Upper lobe of left lung (tissue), 6 donors: ENCODE measurements around the gene ATP8B3. TPM values are rescaled to one million over a fixed set of nuclear protein-coding genes. Genes with fewer than 3 reads are reported as not detected.
A peak's percentile ranks its signal among the peaks of the same experiment; 100 is the strongest.

Source experiments
- ATAC-seq, 2 donors: fragments of 200-7000 bp; cut with Tn5 transposase; one replicate each; pipeline ENCODE4 v1.9.1; 2022; ENCODE audit warnings: mild to moderate bottlenecking in 2 of 2, moderate library complexity in 2 of 2; ENCODE audit not compliant: low FRiP score in 2 of 2
- DNase-seq, 2 donors: peaks; one replicate each; pipeline ENCODE4 v3.0.0-alpha.2; 2019 to 2020
- H3K27ac ChIP-seq, 4 donors: fragments of 200-600 bp; sonication (generic); one replicate each; pipeline ENCODE4 v1.5.1; 2016 to 2019
- H3K27me3 ChIP-seq, 4 donors: fragments of 200-600 bp; sonication (generic); one replicate each; pipeline ENCODE4 v1.5.1; 2017 to 2019
- H3K36me3 ChIP-seq, 4 donors: fragments of 200-600 bp; sonication (generic); one replicate each; pipeline ENCODE4 v1.5.1; 2016 to 2019
- H3K4me1 ChIP-seq, 4 donors: fragments of 200-600 bp; sonication (generic); one replicate each; pipeline ENCODE4 v1.5.1; 2018 to 2019
- H3K4me3 ChIP-seq, 4 donors: fragments of 200-600 bp; sonication (generic); one replicate each; pipeline ENCODE4 v1.5.1; 2017 to 2019; ENCODE audit warnings: mild to moderate bottlenecking in 2 of 4, moderate library complexity in 1 of 4
- H3K9me3 ChIP-seq, 4 donors: fragments of 200-600 bp; sonication (generic); one replicate each; pipeline ENCODE4 v1.5.1; 2018 to 2019
- CTCF ChIP-seq, 6 experiments: fragments of 450-650 bp in 4 of 6; fragments of 200-600 bp in 2 of 6; sonication (generic) in 2 of 6; IDR thresholded peaks; one replicate each; pipeline ENCODE4 v1.5.1; 2016 to 2019; ENCODE audit warnings: antibody characterized with exemption in 6 of 6
- EP300 ChIP-seq, 4 donors: sonication (generic); formaldehyde crosslinking; IDR thresholded peaks; one replicate each; pipeline ENCODE4 v1.5.1; 2017; ENCODE audit warnings: antibody characterized with exemption in 4 of 4, control low read depth in 2 of 4
- POLR2A ChIP-seq, 4 donors: fragments of 450-650 bp; IDR thresholded peaks; one replicate each; pipeline ENCODE4 v1.5.1; 2016 to 2017; ENCODE audit warnings: antibody characterized with exemption in 4 of 4, mild to moderate bottlenecking in 2 of 4
- POLR2AphosphoS5 ChIP-seq, 2 donors: sonication (generic); formaldehyde crosslinking; IDR thresholded peaks; one replicate each; pipeline ENCODE4 v1.5.1; 2017; ENCODE audit warnings: antibody characterized with exemption in 2 of 2
- WGBS, 2 donors: methylation state at CpG; one replicate each; pipeline ENCODE4 v1.1.5; 2017 to 2018; 5-methylcytosine and 5-hydroxymethylcytosine counted together
- total RNA-seq, 6 donors: library from RNA; depleted of rRNA in 4 of 6; stranded (reverse); fragments of >200 nt in 4 of 6; gene quantifications; one replicate each; pipeline versions ENCODE4 v1.1.0 to v1.2.1, GENCODE V29; 2016 to 2021
- donor health status: DM: no; HTN: no; CAD: no; lungs with moderate emphysema.
- donor health status: DM: no; HTN: yes; CAD: no; lungs with severe emphysema.

Gene ATP8B3
- total RNA-seq, 6 donors from 2014 or later = under 0.01 to 6.2 (median 1.1) TPM

- TF ChIP-seq CTCF (IDR thresholded peaks at IDR 0.05) (no peak), POLR2AphosphoS5 (IDR thresholded peaks at IDR 0.05) (no peak), EP300 (IDR thresholded peaks at IDR 0.05) (no peak), POLR2A (IDR thresholded peaks at IDR 0.05) (no peak)
- DNase-seq = no peak
- WGBS, 2 donors = 59 to 72% methylated on average over 3 of the region's 3 CpGs
- ATAC-seq = no peak
- Histone ChIP-seq H3K4me3 (no peak overlapping the region), H3K36me3 (no peaks in the 10 kb centered on the region), H3K4me1 (no peaks in the 10 kb centered on the region), H3K27me3 (peaks cover 0 to 15% (median 5%) of the 10 kb centered on the region in 4 donors), H3K9me3 (peaks cover 0 to 5% (median 2%) of the 10 kb centered on the region in 4 donors), H3K27ac (no peak overlapping the region)
These were observed 75.8 kb downstream of the ATP8B3 start for GRCh38 chr19:1736280-1736679.

GRCh38 chr19:1734321-1734966 is 77.6 kb downstream of the ATP8B3 start:
- ATAC-seq = peak in 1 of 2 donors; percentile 15
- Histone ChIP-seq H3K9me3 (no peaks in the 10 kb centered on the region), H3K36me3 (no peaks in the 10 kb centered on the region), H3K27me3 (peaks cover 0 to 15% (median 5%) of the 10 kb centered on the region in 4 donors), H3K27ac (no peak overlapping the region), H3K4me3 (no peak overlapping the region), H3K4me1 (no peaks in the 10 kb centered on the region)
- TF ChIP-seq CTCF (IDR thresholded peaks at IDR 0.05) (no peak), POLR2AphosphoS5 (IDR thresholded peaks at IDR 0.05) (no peak), EP300 (IDR thresholded peaks at IDR 0.05) (no peak), POLR2A (IDR thresholded peaks at IDR 0.05) (no peak)
- 14 to 20% methylated on average over 26 to 28 of the region's 28 CpGs for WGBS, 2 donors
- DNase-seq = no peak

Other genes starting within 250 kb of the ATP8B3 start
- gene MEX3D, start 244.0 kb downstream of the ATP8B3 start, total RNA-seq = 10 to 100 TPM; 18.0 to 43.7 (median 26.5) TPM
- 100 to 1,000 TPM in 3 of 6 donors, 10 to 100 TPM in 3; 65.1 to 158 (median 107) TPM for gene MBD3, start 219.4 kb downstream of the ATP8B3 start, total RNA-seq
- 100 to 1,000 TPM in 2 of 6 donors, 10 to 100 TPM in 4; 10.5 to 216 (median 67.3) TPM for gene UQCR11, start 206.8 kb downstream of the ATP8B3 start, total RNA-seq
- 10 to 100 TPM; 32.9 to 88.2 (median 53.3) TPM for gene TCF3, start 159.7 kb downstream of the ATP8B3 start, total RNA-seq
- not detected for gene ONECUT3, start 58.8 kb downstream of the ATP8B3 start, total RNA-seq
- 100 to 1,000 TPM in 1 of 6 donors, 10 to 100 TPM in 5; 17.0 to 106 (median 38.8) TPM for gene REXO1, start 36.2 kb upstream of the ATP8B3 start, total RNA-seq
- gene KLF16, start 51.3 kb upstream of the ATP8B3 start, total RNA-seq = 10 to 100 TPM in 4 of 6 donors, 1 to 10 TPM in 2; 6.9 to 39.9 (median 16.4) TPM
- 100 to 1,000 TPM in 4 of 6 donors, 10 to 100 TPM in 2; 63.4 to 143 (median 108) TPM for gene ABHD17A, start 73.2 kb upstream of the ATP8B3 start, total RNA-seq
- gene ADAT3, start 93.1 kb upstream of the ATP8B3 start, total RNA-seq = 10 to 100 TPM in 4 of 6 donors, 1 to 10 TPM in 2; 6.1 to 25.1 (median 12.0) TPM
- gene SCAMP4, start 93.1 kb upstream of the ATP8B3 start, total RNA-seq = 100 to 1,000 TPM in 1 of 6 donors, 10 to 100 TPM in 5; 52.0 to 117 (median 75.3) TPM
- gene CSNK1G2, start 128.9 kb upstream of the ATP8B3 start, total RNA-seq = 100 to 1,000 TPM in 1 of 6 donors, 10 to 100 TPM in 5; 49.9 to 176 (median 75.4) TPM
- gene BTBD2, start 203.4 kb upstream of the ATP8B3 start, total RNA-seq = 10 to 100 TPM; 49.0 to 87.3 (median 69.8) TPM
- 100 to 1,000 TPM; 200 to 397 (median 264) TPM for gene MKNK2, start 239.0 kb upstream of the ATP8B3 start, total RNA-seq